ENCODE measurements around the gene ASH1L.
"Not testable (repeated sequence)": the region's sequence is repeated elsewhere in the genome, so short reads cannot be mapped to it uniquely, and the experiment has no call there.

The ASH1L gene

DNA sequence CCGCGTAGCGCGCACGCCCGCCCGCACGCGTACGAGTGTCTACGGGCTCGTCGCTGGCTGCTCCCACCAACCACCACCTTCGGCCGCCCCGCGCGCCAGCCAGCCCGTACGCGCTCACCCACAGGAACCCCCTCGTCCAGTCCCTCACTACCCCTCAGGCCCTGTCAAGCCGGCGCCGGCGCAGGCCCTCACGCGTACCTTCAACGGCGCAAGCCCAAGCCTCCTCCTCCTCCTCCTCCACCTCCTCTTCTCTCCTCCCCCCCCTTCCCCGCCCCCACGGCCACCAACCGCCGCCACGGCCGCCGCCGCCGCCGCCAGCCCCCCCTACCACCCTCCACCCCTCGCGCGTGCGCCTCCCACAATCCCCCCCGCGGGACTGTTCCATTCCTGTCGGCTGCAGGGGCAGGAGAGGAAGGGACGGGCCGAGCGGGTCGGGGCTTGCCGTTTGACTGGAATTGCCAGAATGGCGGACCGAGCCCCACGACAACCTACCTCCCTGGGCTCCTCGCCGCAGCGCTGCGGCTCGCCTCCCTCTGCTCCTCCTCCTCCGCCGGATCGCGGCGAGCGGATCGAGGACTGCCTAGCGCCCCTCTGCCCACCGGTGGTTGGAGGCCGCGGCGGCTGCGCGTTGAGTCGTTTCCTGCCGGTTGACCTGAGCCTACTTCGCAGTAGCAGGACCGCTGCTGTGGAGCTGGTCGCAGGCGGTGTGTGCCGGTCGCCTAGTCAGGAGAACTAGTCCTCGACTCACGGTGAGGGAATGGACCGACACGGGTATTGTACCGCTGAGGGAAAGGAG is at the start of gene ASH1L:
Gene ASH1L, minus strand, starts transcription at position 223 of the 796 bp plus-strand sequence. CDS start 41,284 bp downstream, outside the sequence.
- peak; percentile 87 to 96 for DNase-seq

GRCh38 chr1:155610257-155610647 is 47.6 kb upstream of the ASH1L start:
- not testable (repeated sequence) for DNase-seq

DNA sequence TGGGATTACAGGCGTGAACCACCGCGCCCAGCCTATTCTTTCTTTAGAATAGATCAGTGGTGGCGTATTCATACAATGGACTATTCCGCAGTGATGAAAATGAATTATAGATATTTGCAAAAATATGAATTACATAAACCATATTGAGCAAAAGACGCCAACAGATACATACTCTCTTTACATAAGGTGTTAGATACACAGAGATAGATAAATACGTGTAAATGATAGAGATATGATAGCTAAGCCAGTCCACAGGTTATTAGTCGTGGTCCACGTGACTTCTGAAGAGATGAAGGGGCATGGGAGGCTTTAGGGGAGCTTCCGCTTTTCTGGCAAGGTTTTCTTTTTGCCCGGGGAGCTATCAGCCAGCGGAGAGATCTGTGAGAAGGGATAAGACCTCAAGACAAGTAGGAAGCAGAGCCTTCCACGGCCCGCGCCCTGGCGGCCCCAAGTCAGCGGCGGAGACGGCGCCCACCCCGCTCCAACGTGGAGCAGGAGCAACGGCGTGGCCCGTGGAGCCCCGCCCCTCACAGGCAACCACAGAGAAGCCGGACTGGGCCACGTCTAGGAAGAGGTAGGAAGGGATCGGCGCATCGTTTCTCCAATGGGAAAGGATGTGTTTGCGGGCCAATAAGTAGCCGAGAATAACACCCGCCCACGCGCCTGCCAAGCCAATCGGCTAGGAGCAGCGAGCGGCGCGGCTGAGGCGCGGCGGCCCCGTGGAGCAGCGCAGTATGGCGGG is 47.1 kb upstream of the ASH1L start, which contains the start of gene MSTO1:
Gene MSTO1, plus strand, starts transcription at position 704 of the 742 bp plus-strand sequence. Its CDS starts 31 bp downstream, at position 735.
- DNase-seq, result peak; percentile 68 to 85

- DNase-seq, result no peak
These were observed 46.3 kb upstream of the ASH1L start for GRCh38 chr1:155608888-155609225.

- no peak for DNase-seq
These were observed 45.1 kb upstream of the ASH1L start for GRCh38 chr1:155607708-155608107.

DNA sequence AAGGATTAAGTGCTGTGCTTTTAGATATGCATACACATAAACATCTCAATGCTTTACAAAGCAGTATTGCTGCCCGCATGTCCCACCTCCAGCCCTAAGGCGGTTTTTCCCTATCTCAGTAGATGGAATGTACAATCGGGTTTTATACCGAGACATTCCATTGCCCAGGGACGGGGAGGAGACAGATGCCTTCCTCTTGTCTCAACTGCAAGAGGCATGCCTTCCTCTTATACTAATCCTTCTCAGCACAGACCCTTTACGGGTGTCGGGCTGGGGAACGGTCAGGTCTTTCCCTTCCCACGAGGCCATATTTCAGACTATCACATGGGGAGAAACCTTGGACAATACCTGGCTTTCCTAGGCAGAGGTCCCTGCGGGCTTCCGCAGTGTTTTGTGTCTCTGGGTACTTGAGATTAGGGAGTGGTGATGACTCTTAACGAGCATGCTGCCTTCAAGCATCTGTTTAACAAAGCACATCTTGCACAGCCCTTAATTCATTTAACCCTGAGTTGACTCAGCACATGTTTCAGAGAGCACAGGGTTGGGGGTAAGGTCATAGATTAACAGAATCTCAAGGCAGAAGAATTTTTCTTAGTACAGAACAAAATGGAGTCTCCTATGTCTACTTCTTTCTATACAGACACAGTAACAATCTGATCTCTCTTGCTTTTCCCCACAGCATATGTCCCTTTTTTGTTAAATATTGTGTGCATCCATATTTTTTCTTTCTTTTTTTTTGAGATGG is 37.4 kb upstream of the ASH1L start:
- not testable (repeated sequence) for DNase-seq

DNA sequence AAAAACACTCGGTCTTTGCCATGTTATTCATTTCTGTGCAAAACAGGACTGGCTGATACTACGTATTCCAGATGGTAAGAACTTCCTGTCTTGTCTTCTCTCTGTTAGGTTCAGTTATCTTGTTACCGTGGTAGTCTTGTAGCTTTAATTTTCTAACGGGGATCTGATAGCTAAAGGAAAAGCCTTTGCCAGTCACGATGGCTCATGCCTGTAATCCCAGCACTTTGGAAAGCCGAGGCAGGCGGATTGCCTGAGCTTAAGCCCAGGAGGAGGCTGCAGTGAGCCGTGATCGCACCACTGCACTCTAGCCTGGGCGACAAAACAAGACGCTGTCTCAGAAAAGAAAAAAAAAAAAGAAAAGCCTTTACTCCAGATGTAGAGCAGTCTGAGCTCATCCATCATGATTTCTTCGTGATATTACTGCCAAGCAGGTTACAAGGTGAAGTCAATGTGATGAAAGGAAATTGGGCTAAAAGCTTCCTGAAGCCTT is 36.3 kb upstream of the ASH1L start:
- DNase-seq, result no peak

GRCh38 chr1:155596864-155597263 is 34.3 kb upstream of the ASH1L start:
- no peak for DNase-seq

- not testable (repeated sequence) for DNase-seq
These were observed 33.4 kb upstream of the ASH1L start for GRCh38 chr1:155595877-155596474.

GRCh38 chr1:155591770-155592169 is 29.2 kb upstream of the ASH1L start:
- peak in 1 of 2 donors; percentile 59 for DNase-seq

GRCh38 chr1:155590516-155591247 is 28.1 kb upstream of the ASH1L start:
- DNase-seq, result not testable (repeated sequence)

DNA sequence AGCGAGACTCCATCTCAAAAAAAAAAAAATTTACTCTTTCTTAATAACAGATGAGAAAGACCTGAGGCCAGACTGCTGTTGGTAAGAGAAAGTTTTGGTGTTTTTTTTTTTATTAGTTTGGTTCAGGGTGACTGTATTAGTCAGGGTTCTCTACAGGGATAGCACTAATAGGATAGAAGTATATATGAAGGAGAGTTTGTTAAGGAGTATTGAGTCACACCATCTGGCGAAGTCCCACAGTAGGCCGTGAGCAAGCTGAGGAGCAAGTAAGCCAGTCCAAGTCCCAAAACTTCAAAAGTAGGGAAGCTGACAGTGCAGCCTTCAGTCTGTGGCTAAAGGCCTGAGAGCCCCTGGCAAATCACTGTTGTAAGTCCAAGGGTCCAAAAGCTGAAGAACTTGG is 26.7 kb upstream of the ASH1L start:
- not testable (repeated sequence) for DNase-seq

- not testable (repeated sequence) for DNase-seq
These were observed 21.2 kb upstream of the ASH1L start for GRCh38 chr1:155583846-155584245.

DNA sequence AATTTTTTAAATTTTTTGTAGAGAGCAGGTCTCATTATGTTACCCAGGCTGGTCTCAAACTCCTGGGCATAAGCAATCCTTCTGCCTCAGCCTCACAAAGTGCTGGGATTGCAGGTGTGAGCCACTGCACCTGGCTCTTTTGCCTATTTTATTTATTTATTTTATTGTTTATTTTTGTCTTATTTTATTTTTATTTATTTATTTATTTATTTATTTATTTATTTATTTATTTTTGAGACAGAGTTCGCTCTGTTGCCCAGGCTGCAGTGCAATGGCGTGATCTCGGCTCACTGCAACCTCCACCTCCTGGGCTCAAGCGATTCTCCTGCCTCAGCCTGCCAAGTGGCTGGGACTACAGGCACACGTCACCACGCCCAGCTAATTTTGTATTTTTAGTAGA is 13.0 kb upstream of the ASH1L start:
- not testable (repeated sequence) for DNase-seq

GRCh38 chr1:155574077-155574476 is 11.5 kb upstream of the ASH1L start:
- no peak for DNase-seq

DNA sequence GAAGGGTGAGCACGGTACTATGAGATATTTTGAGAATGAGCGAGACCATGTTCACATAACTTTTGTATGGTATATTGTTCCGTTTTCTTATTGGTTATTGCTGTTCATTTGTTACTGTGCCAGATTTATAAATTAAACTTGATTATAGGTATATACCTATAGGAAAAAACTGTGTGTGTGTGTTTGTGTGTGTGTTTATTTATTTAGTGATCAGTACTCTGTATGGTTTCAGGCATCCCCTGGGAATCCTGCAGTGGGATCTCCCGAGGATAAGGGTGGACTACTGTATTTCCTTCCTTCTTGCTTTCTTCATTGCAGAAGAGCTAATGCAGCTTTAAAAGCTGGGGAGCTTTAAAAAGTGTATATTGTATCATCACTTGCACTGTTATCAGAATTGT is 8.0 kb upstream of the ASH1L start:
- no peak for DNase-seq

DNA sequence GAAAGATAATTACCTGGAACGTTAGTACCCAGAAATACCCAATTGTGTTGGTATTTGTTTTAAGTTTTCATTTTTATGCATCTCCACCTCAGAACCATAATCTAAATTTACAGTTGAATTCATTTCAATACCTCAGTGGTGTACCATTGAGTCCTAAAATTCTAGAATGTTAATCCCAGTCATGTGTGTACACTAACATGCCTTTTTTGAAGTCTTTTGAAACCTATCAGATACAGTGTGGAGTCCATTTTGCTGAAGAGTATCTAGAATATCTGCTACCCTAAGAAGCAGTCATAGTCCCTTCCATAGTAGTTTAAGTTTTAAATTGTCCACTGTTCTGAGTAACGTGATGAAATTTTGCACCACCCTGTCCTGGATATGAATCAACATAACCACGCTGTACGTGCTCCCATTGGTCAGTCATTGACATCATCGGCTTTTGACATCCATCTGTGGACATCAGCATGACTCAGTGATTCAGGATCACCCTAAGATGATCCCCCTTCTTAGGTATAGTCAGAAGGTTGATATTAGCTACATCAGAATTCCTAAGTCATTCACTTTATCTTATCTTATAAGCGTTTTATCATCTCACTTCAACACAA is 7.5 kb upstream of the ASH1L start:
- DNase-seq, result no peak

GRCh38 chr1:155563377-155564022 is 897 bp upstream of the ASH1L start:
- not testable (repeated sequence) for DNase-seq

DNA sequence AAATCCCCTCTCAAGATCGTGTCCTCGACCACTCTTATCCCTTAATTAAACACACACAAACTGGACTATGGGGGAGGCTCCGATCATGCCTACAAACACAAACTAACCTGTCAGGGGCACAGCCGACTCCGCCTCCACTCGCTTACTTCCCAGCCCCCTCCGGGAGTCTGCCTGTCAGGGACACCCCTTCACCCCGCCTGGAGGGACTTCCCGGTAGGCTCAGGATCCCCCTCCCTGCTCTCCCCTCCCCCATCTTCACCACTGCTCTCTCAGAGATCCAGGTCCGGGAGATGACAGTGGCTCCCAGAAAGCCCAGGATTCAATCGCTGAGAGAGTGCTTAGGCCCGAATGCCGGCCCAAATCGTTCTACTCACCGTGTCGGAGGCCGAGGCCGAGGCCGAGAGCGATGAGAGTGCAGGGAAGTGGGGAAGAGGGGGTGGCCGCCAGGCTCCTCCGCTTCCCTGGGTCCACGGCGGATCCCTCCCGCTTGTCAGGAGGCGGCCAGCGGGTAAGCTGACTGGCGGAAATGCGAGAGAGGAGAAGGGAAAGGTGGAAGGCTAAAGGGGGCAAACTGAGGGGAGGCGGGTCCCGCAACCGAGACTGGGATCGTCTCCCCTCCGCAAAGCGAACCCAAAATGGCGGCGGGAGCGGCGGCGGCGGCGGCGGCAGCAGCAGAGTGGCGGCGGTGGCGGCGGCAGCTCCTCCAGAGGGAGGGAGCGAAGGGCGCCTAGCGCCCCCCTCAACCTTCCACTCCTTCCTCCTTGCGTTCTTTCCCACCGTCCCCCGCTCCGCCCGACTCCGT is 623 bp downstream of the ASH1L start:
- peak in 1 of 2 donors; percentile 73 for DNase-seq

DNA sequence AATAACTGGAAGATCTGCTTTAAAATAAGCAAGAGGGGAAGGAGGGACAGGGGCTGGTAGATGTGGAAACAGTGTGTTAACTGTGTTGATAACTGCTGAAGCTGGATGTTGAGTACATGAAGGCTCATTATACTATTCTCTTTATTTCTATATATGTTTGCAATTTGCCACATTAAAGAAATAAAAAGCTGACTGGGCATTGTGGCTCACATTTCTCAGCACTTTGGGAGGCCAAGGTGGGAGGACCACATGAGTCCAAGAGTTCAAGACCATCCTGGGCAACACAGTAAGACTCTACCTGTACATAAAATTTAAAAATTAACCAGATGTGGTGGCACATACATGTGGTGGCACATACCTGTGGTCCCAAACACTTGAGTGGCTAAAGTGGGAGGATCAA is 6.7 kb downstream of the ASH1L start:
- no peak for DNase-seq

Data from bone marrow (tissue), 2 donors.